Renal pelvis (tissue), 4 donors: Measurements from ENCODE around the gene CACNB2. TPM values are rescaled to one million over a fixed set of nuclear protein-coding genes. Genes with fewer than 3 reads are reported as not detected.

Experiments used
- DNase-seq: peaks from one replicate; pipeline ENCODE4 v3.0.0-alpha.2; 2013
- polyA plus RNA-seq, 3 donors: library from polyadenylated mRNA; unstranded; fragments of 120-200 nt; gene quantifications; one replicate each; pipeline ENCODE4 v1.2.1, GENCODE V29; 2013; ENCODE audit not compliant: insufficient read length in 3 of 3

Gene CACNB2
- polyA plus RNA-seq, 3 donors: 2.4 to 6.1 (median 4.9) TPM

- DNase-seq: no peak
Measured at GRCh38 chr10:18446205-18446604, 306.0 kb downstream of the CACNB2 start.

GRCh38 chr10:18449611-18450026 is 309.4 kb downstream of the CACNB2 start:
- no peak for DNase-seq

- no peak for DNase-seq
Measured at GRCh38 chr10:18450298-18450697, 310.1 kb downstream of the CACNB2 start.

- no peak for DNase-seq
Measured at GRCh38 chr10:18455086-18455884, 315.1 kb downstream of the CACNB2 start.

GRCh38 chr10:18456984-18457383 is 316.8 kb downstream of the CACNB2 start:
- no peak for DNase-seq

- DNase-seq: no peak
Measured at GRCh38 chr10:18460032-18460431, 319.8 kb downstream of the CACNB2 start.

- no peak for DNase-seq
Measured at GRCh38 chr10:18463673-18464211, 323.5 kb downstream of the CACNB2 start.

- no peak for DNase-seq
Measured at GRCh38 chr10:18469125-18469524, 328.9 kb downstream of the CACNB2 start.

GRCh38 chr10:18472977-18473376 is 332.8 kb downstream of the CACNB2 start:
- DNase-seq: no peak

- no peak for DNase-seq
Measured at GRCh38 chr10:18473424-18474117, 333.3 kb downstream of the CACNB2 start.

GRCh38 chr10:18474118-18474455 is 333.9 kb downstream of the CACNB2 start:
- DNase-seq: no peak

- DNase-seq: no peak
Measured at GRCh38 chr10:18476076-18476647, 335.9 kb downstream of the CACNB2 start.

- DNase-seq: no peak
Measured at GRCh38 chr10:18478354-18478753, 338.1 kb downstream of the CACNB2 start.

GRCh38 chr10:18479502-18479901 is 339.3 kb downstream of the CACNB2 start:
- no peak for DNase-seq

- no peak for DNase-seq
Measured at GRCh38 chr10:18483516-18484186, 343.4 kb downstream of the CACNB2 start.

GRCh38 chr10:18486438-18486837 is 346.2 kb downstream of the CACNB2 start:
- no peak for DNase-seq

- no peak for DNase-seq
Measured at GRCh38 chr10:18490755-18491154, 350.5 kb downstream of the CACNB2 start.

GRCh38 chr10:18497806-18498369 is 357.7 kb downstream of the CACNB2 start:
- DNase-seq: peak; percentile 31

- DNase-seq: no peak
Measured at GRCh38 chr10:18498998-18499397, 358.8 kb downstream of the CACNB2 start.

- DNase-seq: no peak
Measured at GRCh38 chr10:18500576-18500975, 360.4 kb downstream of the CACNB2 start.

GRCh38 chr10:18501198-18501597 is 361.0 kb downstream of the CACNB2 start:
- DNase-seq: no peak

- DNase-seq: no peak
Measured at GRCh38 chr10:18501629-18502028, 361.4 kb downstream of the CACNB2 start.
